HFFc6 (cell line): ENCODE results near the gene FJX1. TPM values are rescaled to one million over a fixed set of nuclear protein-coding genes. Genes with fewer than 3 reads are reported as not detected.

Experiments
- DNase-seq: peaks from one replicate; pipeline ENCODE4 v3.0.0-alpha.2; 2018
- H3K27ac Mint-ChIP-seq: 2 replicates; pipeline ENCODE4 v1.8.0; 2020; ENCODE audit warnings: mild to moderate bottlenecking, mixed read lengths
- H3K27me3 Mint-ChIP-seq: 2 replicates; pipeline ENCODE4 v1.8.0; 2021; ENCODE audit warnings: mild to moderate bottlenecking, moderate library complexity, mixed read lengths; ENCODE audit not compliant: insufficient read depth
- H3K36me3 Mint-ChIP-seq: 2 replicates; pipeline ENCODE4 v1.8.0; 2021; ENCODE audit warnings: low read depth, mixed read lengths
- H3K4me1 Mint-ChIP-seq: 2 replicates; pipeline ENCODE4 v1.8.0; 2020; ENCODE audit warnings: low read depth, mixed read lengths
- H3K4me3 Mint-ChIP-seq: 2 replicates; pipeline ENCODE4 v1.8.0; 2020; ENCODE audit warnings: mild to moderate bottlenecking, moderate library complexity, mixed read lengths
- H3K9me3 Mint-ChIP-seq: 2 replicates; pipeline ENCODE4 v1.8.0; 2020; ENCODE audit warnings: mild to moderate bottlenecking, mixed read lengths
- CTCF ChIP-seq: fragments of 200-600 bp; sonication (generic); IDR thresholded peaks from 2 replicates; pipeline ENCODE4 v1.5.0; 2021; ENCODE audit warnings: antibody characterized with exemption, mild to moderate bottlenecking
- total RNA-seq, 6 experiments: library from RNA; stranded (reverse); fragmentation: NEBNext Ultra II Directional; extraction: Animal tissue kit (Norgen Biotek cat#: 25700); gene quantifications; 2 replicates in 1 of 6; 3 replicates in 5 of 6; pipeline ENCODE4 v1.2.3, GENCODE V29; 2021

Gene FJX1
- total RNA-seq, 6 experiments from 2014 or later = 40.7 to 58.6 (median 46.8) TPM

- DNase-seq = no peak
- Mint-ChIP-seq H3K4me3 (no peak overlapping the region), H3K36me3 (no peaks in the 10 kb centered on the region), H3K27ac (no peak overlapping the region; the same call in 1 of the 2 replicates), H3K9me3 (no peaks in the 10 kb centered on the region), H3K27me3 (peaks cover 1% of the 10 kb centered on the region; the same call in 1 of the 2 replicates), H3K4me1 (peaks cover 15% of the 10 kb centered on the region)
- TF ChIP-seq CTCF = no peak
These were observed 23.1 kb downstream of the FJX1 start for GRCh38 chr11:35641171-35641897.

- no peak for DNase-seq
- H3K36me3 Mint-ChIP-seq = no peaks in the 10 kb centered on the region
- no peaks in the 10 kb centered on the region for H3K9me3 Mint-ChIP-seq
- TF ChIP-seq CTCF = no peak
- peaks cover 15% of the 10 kb centered on the region for H3K4me1 Mint-ChIP-seq
- H3K4me3 Mint-ChIP-seq = no peak overlapping the region
- peaks cover 1% of the 10 kb centered on the region; the same call in 1 of the 2 replicates for H3K27me3 Mint-ChIP-seq
- no peak overlapping the region for H3K27ac Mint-ChIP-seq
These were observed 23.7 kb downstream of the FJX1 start for GRCh38 chr11:35641964-35642363.

- TF ChIP-seq CTCF = no peak
- H3K4me1 Mint-ChIP-seq = peaks cover 12% of the 10 kb centered on the region
- no peak overlapping the region for H3K4me3 Mint-ChIP-seq
- peaks cover 6% of the 10 kb centered on the region for H3K27me3 Mint-ChIP-seq
- H3K9me3 Mint-ChIP-seq = no peaks in the 10 kb centered on the region
- no peak overlapping the region for H3K27ac Mint-ChIP-seq
- no peak for DNase-seq
- H3K36me3 Mint-ChIP-seq = no peaks in the 10 kb centered on the region
These were observed 29.3 kb downstream of the FJX1 start for GRCh38 chr11:35647421-35648093.

GRCh38 chr11:35650006-35650405, 31.7 kb downstream of the FJX1 start:
- Mint-ChIP-seq H3K4me3 (peak overlapping the region; percentile 56; the same call in 1 of the 2 replicates), H3K4me1 (peaks cover 19% of the 10 kb centered on the region), H3K36me3 (no peaks in the 10 kb centered on the region), H3K9me3 (no peaks in the 10 kb centered on the region), H3K27me3 (peaks cover 8% of the 10 kb centered on the region), H3K27ac (no peak overlapping the region)
- peak; percentile 37 for DNase-seq
- no peak for TF ChIP-seq CTCF

- Mint-ChIP-seq H3K4me1 (peaks cover 20% of the 10 kb centered on the region), H3K36me3 (no peaks in the 10 kb centered on the region), H3K27ac (peak overlapping the region; percentile 23; the same call in 1 of the 2 replicates), H3K9me3 (no peaks in the 10 kb centered on the region), H3K27me3 (peaks cover 8% of the 10 kb centered on the region), H3K4me3 (peak overlapping the region; percentile 56)
- no peak for DNase-seq
- no peak for TF ChIP-seq CTCF
These were observed 32.2 kb downstream of the FJX1 start for GRCh38 chr11:35650467-35650866.
